Stimulated activated CD4-positive, alpha-beta T cell treated with anti-CD3 and anti-CD28 coated beads, Interleukin-4, amount 100 ng/mL, for 48 hours (primary cell): Measurements from ENCODE around the gene MACF1.
"Not testable (repeated sequence)": the region's sequence is repeated elsewhere in the genome, so short reads cannot be mapped to it uniquely, and the experiment has no call there.

Experiments used
- DNase-seq, 2 donors: peaks; one replicate each; pipeline ENCODE4 v3.0.0-alpha.2; 2020; ENCODE audit warnings: low read depth in 2 of 2

Gene MACF1

GRCh38 chr1:39491146-39491921 lies 286.8 kb downstream of the MACF1 start, which contains the start of gene BMP8A:
TSS of gene BMP8A (plus strand) at chr1:39491636. CDS start at chr1:39491992, 356 bp downstream.
- peak; percentile 55 to 58 for DNase-seq

- not testable (repeated sequence) for DNase-seq
These were observed 287.9 kb downstream of the MACF1 start for GRCh38 chr1:39492118-39493042.

GRCh38 chr1:39493043-39493810 lies 288.7 kb downstream of the MACF1 start:
- DNase-seq, result not testable (repeated sequence)

GRCh38 chr1:39494671-39495410 lies 290.3 kb downstream of the MACF1 start:
- DNase-seq, result no peak

- DNase-seq, result not testable (repeated sequence)
These were observed 292.0 kb downstream of the MACF1 start for GRCh38 chr1:39496520-39496919.

- no peak for DNase-seq
These were observed 293.1 kb downstream of the MACF1 start for GRCh38 chr1:39497585-39497984.

GRCh38 chr1:39498096-39498710 lies 293.7 kb downstream of the MACF1 start:
- DNase-seq, result not testable (repeated sequence)

GRCh38 chr1:39498821-39499220 lies 294.3 kb downstream of the MACF1 start:
- not testable (repeated sequence) for DNase-seq

GRCh38 chr1:39499668-39500067 lies 295.2 kb downstream of the MACF1 start:
- DNase-seq, result no peak

- no peak for DNase-seq
These were observed 296.4 kb downstream of the MACF1 start for GRCh38 chr1:39500862-39501389.

GRCh38 chr1:39501666-39502065 lies 297.2 kb downstream of the MACF1 start:
- no peak for DNase-seq

GRCh38 chr1:39504436-39504835 lies 299.9 kb downstream of the MACF1 start:
- DNase-seq, result not testable (repeated sequence)

- no peak for DNase-seq
These were observed 300.8 kb downstream of the MACF1 start for GRCh38 chr1:39505289-39505688.

- no peak for DNase-seq
These were observed 302.9 kb downstream of the MACF1 start for GRCh38 chr1:39507230-39507928.

GRCh38 chr1:39508266-39508665 lies 303.8 kb downstream of the MACF1 start:
- DNase-seq, result no peak

GRCh38 chr1:39508857-39509305 lies 304.4 kb downstream of the MACF1 start:
- DNase-seq, result no peak

- peak in 1 of 2 donors; percentile 16 for DNase-seq
These were observed 305.0 kb downstream of the MACF1 start for GRCh38 chr1:39509360-39510009.

- DNase-seq, result not testable (repeated sequence)
These were observed 306.2 kb downstream of the MACF1 start for GRCh38 chr1:39510570-39511186.

- not testable (repeated sequence) for DNase-seq
These were observed 307.0 kb downstream of the MACF1 start for GRCh38 chr1:39511477-39511876.
